GM20000 (cell line): ENCODE results near the gene GOLGA6L10.
"Not testable (repeated sequence)": the region's sequence is repeated elsewhere in the genome, so short reads cannot be mapped to it uniquely, and the experiment has no call there.

Source experiments
- DNase-seq: peaks from one replicate; pipeline ENCODE4 v3.0.0; 2012; ENCODE audit warnings: low spot score
- CTCF ChIP-seq: IDR thresholded peaks from 2 replicates; pipeline ENCODE4 v1.5.1; 2012; ENCODE audit warnings: mild to moderate bottlenecking, control low read depth; ENCODE audit errors: extremely low read depth, missing control alignments

The GOLGA6L10 gene

GRCh38 chr15:82331576-82332304 lies 17.5 kb downstream of the GOLGA6L10 start:
- not testable (repeated sequence) for DNase-seq

- DNase-seq: not testable (repeated sequence)
Observed at GRCh38 chr15:82330921-82331320, 18.4 kb downstream of the GOLGA6L10 start.

- DNase-seq: not testable (repeated sequence)
Observed at GRCh38 chr15:82329039-82329438, 20.2 kb downstream of the GOLGA6L10 start.

GRCh38 chr15:82327372-82327771 lies 21.9 kb downstream of the GOLGA6L10 start:
- not testable (repeated sequence) for DNase-seq

GRCh38 chr15:82326896-82327295 lies 22.4 kb downstream of the GOLGA6L10 start:
- not testable (repeated sequence) for DNase-seq

- DNase-seq: not testable (repeated sequence)
Observed at GRCh38 chr15:82325646-82326045, 23.6 kb downstream of the GOLGA6L10 start.

GRCh38 chr15:82324831-82325230 lies 24.4 kb downstream of the GOLGA6L10 start:
- not testable (repeated sequence) for DNase-seq

- not testable (repeated sequence) for DNase-seq
Observed at GRCh38 chr15:82322488-82322887, 26.8 kb downstream of the GOLGA6L10 start.

GRCh38 chr15:82320861-82321260 lies 28.4 kb downstream of the GOLGA6L10 start:
- not testable (repeated sequence) for DNase-seq

- not testable (repeated sequence) for DNase-seq
Observed at GRCh38 chr15:82319522-82320278, 29.6 kb downstream of the GOLGA6L10 start.

GRCh38 chr15:82318281-82318680 lies 31.0 kb downstream of the GOLGA6L10 start:
- not testable (repeated sequence) for DNase-seq

GRCh38 chr15:82317516-82317915 lies 31.8 kb downstream of the GOLGA6L10 start:
- not testable (repeated sequence) for DNase-seq

GRCh38 chr15:82317091-82317489 lies 32.2 kb downstream of the GOLGA6L10 start:
- DNase-seq: no peak
- no peak for TF ChIP-seq CTCF

- DNase-seq: not testable (repeated sequence)
Observed at GRCh38 chr15:82316247-82317090, 32.8 kb downstream of the GOLGA6L10 start.
